ENCODE data around the gene OARD1.

Gene OARD1

DNA sequence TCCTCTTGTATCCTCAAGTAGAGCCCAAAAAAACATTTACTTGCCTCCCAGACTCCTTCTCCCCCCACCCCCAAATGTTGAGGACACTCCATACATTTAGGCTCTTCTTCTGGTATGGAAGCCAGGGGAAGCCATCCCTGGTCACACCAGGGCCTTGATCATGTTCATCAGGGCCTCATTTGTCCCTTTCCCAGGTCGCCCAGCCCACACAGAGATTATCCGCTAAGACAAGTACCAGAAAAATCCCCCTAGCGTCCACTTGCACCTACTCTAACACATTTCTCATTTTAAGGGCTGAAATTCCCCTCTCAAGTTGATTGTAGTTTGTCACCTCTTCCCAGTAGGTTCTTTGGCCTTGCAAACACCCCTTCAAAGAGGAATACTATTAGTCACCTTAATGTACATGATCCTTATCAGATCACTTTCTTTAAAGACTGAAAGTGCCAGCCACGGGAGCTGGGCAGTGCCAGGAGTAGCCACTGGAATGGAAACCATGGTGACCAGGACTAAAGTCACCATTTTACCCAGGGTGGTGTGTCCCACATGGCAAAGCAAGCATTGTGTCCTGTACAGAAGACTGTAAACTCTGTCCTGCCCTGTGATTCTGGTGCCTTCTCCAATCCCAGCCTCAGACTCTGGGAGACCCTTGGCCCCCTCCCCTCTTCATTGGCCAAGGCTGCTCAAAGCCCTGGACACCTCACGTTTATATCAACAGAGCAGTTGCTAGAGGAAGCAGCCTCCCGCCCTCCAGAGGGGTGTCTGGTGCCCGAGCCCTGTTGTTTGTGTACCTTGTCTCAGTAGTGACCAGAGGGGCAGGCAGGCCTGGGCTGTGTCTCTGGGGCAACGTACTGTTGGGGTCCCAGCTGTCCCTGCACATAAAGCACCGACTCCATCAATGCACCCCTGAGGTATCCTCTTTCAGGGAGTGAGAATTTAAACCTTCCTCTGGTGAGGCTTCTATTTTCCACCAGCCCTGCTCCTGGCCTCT, 24.1 kb downstream of the OARD1 start:
- DNase-seq = no peak

DNA sequence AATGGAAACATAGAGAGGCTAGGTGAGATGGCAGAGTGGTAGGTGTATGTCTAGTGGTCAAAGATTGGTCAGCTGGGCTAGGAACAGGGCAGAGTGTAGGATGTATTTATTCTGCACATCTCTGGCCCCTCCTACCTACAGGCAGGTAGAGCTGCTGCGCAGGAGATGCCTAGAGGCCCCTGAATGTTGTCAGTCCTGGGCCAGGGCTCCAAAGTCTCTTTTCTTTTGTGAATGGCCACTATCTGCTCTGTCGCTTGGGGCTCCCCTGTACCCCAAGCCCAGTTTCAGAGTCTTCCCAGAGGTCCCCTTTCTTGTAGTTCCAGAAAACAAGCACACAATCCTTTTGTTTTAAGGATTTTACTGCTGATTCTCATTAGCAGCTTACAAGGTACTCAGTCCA, 24.9 kb downstream of the OARD1 start:
- no peak for DNase-seq

DNA sequence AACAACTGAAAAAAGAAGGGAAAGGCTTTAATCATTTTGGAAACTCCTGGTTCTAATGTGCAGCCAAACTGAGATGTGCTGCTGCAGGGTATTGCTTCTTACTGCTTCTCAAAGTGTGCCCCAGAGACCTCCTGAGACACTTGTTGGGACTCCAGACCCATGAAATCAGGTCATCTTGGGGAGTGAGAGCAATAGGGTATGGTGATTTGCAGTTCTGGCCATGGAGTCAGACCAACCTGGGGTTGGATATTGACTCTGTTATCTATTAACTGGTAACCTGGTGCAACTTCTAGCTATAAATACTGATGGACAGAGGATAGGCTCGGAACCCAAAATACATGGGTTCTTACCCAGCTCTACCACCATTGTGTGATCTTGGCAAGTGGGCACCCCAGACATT, 26.1 kb downstream of the OARD1 start:
- DNase-seq = no peak

DNA sequence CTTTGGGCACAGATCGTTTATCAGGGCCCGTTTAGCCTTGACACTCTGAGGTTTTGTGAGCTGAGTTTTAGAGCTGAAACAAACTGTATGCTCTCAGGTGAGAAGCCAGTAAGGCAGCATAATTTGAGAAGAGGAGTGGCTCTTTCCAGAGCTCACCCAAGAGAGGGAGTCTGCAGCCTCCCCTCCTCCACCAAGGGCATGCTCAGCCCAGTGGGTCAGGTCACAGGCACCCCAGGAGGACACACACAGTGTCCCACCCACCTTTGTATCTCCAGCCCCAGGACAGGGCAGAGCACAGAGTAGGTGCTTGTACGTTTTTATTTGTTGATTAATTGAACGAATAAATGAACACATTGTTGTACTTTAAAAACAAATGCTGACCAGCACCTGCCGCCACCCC, 26.5 kb downstream of the OARD1 start:
- no peak for DNase-seq

DNA sequence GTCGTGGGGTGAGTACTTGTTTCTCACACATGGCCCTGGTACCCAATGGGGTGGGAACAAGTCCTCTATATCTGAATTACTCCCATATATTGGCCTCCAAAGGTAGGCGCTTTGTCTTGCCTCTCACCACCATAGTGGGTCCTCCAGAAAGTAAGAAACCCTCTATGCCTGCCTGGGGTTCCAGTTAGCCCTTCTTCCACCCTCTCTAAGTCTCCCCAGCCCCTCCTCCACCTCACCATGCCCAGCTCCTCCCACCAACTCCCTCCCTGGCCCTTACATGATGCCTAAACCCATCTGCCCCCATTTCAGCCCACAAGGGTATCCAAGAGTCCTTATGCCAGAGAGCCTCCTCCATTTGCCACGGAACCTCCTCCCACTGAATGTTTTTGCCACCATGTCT, 29.0 kb downstream of the OARD1 start:
- DNase-seq = no peak

DNA sequence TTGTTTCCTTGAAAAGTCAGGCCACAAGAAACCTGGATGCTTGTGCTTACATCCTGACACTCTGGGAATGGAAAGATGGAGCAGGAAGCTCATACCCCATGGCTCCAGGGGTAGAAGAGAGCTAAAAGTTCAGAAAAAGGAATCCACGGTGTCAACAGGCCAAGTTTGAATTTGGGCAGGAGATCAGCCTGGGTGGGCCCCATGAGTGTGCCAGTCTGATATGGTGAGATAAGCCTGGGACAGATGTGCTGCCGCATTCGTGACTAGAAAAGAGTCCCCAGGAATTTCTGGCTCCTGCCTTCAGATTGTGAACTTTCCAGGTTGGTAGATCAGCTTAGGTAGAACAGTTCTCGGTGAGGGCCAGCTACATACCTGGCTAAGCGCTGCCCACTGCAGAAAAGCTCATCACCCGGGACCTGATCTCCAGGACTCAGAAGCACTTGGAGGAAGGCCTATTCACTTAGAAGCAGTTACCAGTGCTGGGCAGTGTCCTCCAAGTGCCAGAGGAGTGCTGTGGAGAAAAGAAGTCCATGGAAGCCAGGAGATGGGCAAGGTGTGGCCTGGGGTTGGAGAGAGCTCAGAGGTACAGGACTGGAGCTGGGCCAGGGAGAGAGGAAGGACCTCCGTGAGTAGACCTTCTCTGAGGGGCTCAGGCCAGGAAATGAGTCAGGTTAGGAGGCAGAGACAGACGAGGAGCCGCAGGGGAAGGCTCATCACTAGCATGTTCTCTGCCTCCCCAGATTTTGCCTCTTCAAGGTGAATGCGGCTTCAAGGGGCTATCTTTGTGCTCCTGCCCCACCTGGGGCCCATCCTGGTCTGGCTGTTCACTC, 29.7 kb downstream of the OARD1 start, which contains the start of gene TSPO2:
Gene TSPO2 (plus strand): TSS at position 242 of the 830 bp plus-strand sequence. CDS start 519 bp downstream, at position 761.
- no peak for DNase-seq

DNA sequence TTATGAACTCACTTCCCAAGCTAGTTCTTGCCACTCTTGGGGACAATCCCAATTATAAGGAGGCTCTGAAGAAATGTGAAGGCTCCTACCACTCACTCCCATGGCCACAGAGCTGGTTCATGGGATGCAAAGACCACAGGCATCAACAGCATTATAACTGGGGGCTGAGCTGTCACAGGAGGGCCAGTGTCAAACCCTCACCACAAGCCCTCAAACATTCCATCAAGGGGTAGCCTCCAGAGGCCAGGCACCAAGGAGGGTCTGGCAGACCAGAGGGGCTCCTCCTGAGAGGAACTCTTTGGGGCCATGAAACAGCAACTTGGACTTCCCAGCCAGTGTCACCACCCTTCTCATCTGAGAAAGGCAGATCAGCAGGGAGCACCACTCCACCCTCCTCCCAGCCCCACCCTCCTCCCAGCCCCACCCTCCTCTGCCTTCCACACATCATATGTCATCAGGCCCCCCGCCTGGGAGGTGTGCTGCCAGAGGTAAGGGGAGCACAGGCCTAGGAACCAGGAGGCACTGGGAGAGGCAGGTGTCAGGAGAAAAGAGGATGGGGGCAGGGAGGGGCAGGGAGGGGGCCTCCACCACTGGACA, 31.1 kb downstream of the OARD1 start:
- no peak for DNase-seq

DNA sequence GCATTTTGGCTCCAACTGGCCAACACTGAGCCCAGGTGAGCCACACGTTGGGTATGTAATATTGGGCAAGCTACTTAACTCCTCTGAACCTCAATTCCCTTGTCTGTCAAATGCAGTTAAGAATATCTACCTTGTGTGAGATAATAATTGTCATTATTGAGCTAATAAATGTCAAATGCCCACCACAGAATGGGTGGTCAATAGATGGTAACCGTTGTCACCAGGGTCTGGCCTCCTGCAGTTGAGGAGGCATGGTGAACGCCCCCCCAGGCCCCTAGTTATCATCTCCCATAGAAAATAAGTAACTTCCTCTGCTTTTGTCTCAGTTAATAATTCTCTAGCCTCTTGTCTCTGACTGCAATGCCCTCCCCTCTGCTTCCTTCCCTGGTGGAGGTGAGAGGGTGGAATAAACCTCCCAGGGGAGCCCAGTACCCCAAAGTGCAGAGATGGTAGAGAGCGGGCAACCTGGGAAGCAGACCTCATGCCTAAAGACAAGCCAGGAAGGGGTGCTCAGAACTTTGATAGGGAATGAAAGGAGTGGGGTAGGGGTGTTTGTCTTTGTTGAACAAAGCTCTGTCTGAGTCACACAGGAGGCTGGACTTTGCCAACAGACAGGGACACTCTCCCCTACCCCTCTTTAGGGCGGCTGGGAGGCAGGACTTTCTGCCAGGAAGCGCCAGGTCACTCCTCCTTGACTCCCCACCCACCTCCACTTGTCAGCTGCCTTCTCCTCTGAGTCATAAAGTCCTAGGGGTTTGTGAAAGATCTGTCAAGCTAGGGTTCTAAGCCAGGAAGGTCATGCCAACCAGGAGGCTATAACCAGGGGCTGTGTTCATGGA, 31.8 kb downstream of the OARD1 start:
- no peak for DNase-seq

DNA sequence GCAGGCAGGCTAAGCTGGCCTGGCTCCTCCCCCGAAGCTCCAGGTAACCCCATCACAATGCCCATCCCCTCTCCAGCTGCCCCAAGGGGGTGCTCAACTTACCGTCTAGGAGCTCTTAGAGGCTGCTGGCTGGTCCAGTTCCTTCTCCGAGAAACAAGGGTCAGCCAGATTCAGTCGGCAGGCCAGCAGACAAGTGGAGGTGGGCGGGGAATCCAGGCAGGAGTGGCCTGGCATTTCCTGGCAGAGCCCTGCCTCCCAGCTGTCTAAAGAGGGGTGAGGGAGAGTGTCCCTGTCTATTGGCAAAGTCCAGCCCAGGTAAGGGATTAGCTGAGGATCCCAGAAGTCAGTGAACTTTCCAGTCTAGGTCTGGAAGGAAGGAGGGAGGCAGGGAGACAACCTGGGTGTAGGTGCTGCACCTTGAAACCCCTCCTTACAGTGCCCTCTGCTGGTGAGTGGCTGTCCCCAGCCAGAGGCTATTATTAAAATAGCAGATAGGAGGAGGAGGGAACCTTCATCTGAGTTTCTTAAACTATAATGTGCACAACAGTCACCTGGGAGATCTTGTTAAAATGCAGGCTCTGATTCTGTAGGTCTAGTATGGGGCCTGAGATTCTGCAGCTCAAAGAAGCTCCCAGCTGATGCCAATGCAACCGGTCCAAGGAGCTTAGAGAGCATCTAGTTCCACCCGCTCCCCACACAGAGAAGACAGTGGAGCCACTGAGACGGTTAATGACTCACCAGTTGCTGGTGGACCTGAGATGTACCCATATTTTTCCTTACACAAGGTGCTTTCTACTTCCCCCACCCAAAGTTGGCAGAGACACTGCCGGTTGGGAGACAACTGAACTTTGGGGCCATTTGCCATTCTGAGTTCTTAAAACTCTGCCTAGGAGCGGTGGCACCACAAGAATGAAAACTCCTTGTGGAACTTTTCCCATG, 32.8 kb downstream of the OARD1 start, which contains the start of gene UNC5CL:
Gene UNC5CL (minus strand): TSS at position 162 of the 939 bp plus-strand sequence. CDS start 4,147 bp downstream, outside the sequence.
- no peak for DNase-seq

DNA sequence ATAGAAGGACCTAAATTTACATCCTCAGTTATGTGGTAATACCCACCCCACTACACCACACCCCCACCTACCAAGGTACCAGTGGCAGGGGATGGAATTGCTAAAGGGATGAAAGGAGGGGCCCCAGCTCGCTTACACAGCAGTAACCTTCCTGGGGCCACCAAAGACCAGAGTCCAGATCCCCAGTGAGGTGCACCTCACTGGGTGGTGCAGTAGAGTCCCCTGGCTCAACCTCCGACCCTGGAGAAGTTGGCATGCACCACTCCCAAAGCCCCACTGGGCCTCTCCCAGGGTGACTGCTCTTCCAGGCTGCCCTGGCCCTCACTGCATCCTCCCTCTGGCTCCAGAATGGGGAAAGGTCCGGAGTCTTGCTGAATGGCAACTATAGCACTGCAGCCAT, 34.0 kb downstream of the OARD1 start:
- no peak for DNase-seq

DNA sequence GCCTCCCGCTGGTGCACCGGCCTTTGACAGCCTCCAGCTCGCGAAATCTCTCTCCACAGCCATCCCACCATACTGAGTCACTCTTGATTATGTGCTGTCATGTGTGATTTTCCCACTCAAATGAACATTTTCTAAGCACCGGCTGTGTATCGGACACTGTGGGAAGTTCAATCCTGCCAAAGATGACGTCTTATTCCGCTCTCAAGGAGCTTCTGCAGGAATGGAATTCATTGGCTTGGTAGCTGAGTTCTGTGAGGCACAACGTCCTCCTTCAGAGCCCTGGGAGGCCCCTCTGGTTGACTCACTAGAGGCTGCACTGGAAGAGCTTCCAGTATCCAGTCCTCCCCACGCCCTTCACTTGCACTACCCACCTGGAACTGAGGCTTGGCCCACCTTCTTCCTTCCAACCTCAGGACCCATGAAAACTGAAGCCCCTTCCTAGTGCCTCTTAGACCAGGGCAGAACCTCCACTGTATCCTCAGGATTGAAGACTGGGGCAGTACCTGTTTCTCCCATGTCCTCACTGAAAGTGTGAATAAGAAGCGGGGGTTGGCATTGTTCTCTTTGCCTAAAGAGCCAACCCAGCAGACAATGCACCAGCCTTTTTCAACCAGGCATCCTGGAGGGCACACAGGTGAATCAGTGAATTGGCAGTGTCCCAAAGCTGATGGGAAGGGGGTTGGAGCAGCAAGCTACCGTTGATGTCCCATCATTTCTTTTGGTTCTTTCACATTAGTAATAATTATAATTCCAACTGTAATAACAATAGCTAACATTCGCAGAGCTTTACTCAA, 34.9 kb downstream of the OARD1 start:
- no peak for DNase-seq

DNA sequence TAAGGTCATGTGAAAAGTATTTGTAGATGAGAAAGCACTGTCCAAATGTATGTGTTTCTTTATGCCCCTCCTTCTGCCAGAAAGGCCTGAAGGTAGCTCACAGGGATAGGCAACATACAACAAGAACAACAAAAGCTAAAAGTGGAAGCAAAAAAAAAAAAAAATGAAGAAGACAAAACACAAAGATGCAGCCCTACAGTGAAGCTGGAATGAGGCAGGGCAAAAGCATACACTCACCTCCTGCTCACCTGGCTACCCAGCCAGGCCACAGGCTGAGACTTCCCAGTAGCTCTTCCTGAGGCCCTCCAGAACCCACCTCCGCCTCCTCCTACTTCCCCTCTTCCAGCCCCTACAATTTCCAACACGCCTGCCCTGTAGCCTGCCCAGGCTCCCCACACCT, 35.6 kb downstream of the OARD1 start:
- DNase-seq = no peak

DNA sequence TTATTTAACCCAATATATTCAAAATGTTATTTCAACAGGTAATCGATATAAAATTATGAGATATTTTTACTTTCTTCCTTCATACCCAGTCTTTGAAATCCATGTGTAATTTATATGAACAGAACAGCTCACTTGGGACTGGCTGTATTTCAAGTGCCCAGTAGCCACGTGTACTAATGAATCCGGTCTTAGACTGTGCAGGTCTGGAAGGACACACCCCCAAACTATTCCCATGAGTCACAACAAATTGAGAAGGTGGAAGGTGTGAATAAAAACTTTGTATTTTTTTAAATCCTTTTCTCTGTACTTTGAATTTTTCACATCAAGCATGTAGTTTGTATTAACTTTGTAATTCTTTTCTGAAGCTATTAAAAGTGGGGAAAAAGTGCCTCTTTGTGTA, 36.0 kb downstream of the OARD1 start:
- DNase-seq = no peak

DNA sequence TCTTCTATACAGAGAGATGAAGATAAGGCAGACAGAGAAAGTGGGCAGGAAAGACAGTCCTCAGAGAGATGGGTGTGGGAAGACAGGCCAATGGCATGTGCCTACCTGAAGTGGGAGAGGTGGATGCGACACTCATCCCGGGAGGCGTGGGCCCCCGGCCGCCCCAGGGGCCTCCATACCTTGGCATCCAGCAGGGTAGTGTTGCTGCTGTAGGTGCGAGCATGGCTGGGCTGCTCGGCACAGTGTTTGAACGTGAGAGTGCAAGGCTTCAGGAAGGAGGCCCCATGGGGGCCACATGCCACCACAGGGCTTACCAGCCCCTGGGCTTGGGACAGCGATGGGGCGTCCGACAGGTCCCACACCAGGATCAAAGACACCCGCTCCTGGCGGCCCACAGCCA, 38.4 kb downstream of the OARD1 start:
- DNase-seq = no peak

DNA sequence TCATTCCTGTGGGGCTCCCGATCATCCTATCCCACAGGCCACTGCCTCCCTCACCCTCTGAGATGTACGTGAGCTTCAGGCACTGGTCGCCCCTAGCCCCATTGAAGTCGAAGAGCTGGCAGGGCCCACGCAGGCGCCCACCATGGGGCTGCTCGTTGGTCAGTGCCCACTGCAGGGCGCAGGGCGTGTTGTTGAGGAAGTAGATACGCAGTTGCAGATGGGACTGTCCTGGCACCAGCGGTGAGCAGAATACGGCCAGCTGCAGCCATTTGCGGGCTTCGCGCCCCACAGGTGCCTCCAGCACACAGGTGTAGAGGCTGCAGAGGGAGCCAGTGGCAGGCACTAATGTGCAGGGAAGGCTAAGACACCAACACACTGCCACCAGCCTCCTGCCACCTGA, 39.3 kb downstream of the OARD1 start:
- DNase-seq = no peak

DNA sequence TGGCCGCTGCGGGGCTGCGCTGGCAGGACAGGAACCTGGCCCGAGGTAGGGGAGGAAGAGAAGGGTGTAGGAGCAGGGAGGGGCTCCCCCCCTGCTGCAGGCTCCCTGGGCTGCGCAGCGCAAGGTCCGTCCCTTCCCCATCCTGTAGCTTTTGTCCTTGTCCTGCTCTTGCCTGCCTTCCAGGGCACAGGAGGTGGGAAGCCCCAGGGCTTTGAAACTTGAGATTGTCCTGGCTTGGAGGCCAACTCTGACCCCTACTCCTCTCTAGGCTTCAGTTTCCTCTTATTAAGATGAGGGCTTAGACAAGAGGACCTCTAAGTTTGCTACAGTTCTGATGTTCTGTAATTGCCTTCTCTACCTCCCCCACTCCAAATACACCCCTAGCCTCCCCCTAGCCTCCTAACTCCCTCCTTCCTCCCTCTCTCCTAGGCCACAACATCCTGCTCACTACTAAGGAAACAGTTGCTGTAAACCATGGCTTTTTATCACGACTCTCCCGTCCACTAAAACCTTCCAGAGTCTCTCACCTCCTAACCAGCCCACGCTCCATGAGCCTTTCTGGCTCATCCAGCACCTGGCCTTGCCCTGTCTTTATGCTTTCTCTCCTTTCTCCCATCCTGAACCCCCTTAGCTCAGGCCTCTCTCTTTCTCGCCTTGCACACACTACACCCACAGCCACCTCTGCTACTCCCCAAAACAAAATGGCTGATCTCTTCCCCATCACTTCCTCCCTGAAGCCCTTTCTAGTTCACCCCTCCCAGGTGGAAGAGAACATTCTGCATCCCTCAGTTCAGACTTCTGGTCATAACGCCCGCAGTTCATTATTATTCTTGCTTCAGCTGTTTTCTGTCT, 43.4 kb downstream of the OARD1 start:
- no peak for DNase-seq

DNA sequence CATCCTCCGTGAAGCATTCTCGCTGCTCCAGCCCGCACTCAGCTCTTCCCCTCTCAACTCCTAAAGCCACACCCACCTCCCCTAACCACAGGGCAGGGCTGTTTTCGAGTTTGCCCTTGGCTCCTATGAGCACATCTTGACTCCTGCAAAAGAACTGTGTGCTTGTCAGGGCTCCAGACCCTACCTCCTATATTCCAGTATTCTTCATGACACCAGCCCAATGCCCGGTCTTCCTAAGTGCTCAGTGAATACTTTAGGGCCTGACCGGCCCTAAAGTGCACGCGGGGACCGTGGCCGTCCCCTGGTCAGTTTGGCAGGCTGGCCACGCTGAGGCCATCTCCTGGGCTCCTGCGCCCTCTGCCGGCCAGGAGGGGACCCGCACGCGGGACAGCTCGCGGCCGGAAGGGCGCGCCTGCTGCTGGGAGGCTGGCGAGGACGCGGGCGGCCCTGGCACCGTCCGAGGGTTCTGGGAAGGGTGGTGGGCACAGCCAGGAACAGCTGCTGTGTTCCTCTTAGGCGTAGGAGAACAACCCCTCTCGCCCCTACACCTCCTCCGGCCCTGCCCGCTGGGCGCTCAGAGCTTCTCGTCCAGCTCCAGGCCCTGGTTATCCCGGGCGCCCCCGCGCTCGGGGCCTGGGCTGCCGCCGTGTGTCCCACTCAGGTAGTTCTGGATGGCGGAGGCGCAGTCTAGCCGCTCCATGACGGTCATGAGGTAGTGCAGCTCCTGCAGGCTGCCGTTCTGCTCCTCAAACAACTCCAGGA, 44.2 kb downstream of the OARD1 start:
- DNase-seq = no peak

DNA sequence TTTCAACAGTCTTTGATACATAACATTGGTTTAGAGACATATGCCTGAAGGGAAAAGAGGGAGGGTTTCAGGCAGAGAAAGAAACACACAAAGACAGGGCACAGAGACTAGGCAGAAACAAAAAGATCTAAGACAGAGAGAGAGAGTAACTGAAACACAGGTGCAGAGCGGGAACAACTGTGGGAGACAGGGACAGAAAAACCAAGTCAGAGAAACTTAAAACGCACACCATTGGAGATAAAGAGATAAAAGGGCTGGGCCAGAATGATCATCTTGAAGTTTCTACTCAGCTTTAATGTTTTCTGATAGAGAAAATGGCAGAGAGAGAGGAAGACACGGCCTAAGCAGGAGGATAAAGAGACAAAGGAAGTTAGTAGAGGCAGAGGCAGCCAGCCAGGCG, 44.9 kb downstream of the OARD1 start:
- DNase-seq = no peak

Measured in NCI-H524 treated with DMSO at 0.1 percent for 48 hours (cell line).